DOHH2 (cell line): ENCODE results near the gene GPC6.

Experiments used
- EZH2phosphoT487 ChIP-seq: fragments of 200-600 bp; sonication (generic); IDR thresholded peaks from 2 replicates; pipeline ENCODE4 v1.6.1; 2017; ENCODE audit warnings: borderline replicate concordance, mild to moderate bottlenecking, antibody characterized with exemption, low read length, moderate library complexity, mixed read lengths
- TF ChIP-seq, protein P1 (sequence below): fragments of 200-600 bp; sonication (generic); IDR thresholded peaks from one replicate; pipeline ENCODE4 v1.5.1; 2014; ENCODE audit warnings: antibody characterized with exemption, mild to moderate bottlenecking, low read depth, low read length; ENCODE audit not compliant: poor library complexity, severe bottlenecking

DNA sequence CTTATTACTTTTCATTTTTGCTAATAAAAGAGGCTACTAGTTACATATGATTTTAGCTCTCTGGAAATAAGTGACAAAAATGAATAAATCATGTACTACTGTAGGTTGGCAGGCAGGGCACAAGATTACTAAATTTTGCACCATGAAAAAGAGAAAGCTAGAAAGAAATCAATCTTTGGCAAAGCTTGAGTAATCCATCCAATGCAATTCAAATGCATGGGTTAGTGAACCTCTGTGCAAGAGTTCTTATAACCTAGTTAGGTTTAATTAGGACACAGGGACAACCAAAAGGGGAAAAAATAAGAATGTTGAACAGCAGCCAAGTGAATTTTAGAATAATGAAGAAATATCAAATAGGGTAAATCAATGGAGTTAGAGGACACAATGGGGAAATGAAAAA lies 947.4 kb downstream of the GPC6 start:
- TF ChIP-seq, protein P1, sequence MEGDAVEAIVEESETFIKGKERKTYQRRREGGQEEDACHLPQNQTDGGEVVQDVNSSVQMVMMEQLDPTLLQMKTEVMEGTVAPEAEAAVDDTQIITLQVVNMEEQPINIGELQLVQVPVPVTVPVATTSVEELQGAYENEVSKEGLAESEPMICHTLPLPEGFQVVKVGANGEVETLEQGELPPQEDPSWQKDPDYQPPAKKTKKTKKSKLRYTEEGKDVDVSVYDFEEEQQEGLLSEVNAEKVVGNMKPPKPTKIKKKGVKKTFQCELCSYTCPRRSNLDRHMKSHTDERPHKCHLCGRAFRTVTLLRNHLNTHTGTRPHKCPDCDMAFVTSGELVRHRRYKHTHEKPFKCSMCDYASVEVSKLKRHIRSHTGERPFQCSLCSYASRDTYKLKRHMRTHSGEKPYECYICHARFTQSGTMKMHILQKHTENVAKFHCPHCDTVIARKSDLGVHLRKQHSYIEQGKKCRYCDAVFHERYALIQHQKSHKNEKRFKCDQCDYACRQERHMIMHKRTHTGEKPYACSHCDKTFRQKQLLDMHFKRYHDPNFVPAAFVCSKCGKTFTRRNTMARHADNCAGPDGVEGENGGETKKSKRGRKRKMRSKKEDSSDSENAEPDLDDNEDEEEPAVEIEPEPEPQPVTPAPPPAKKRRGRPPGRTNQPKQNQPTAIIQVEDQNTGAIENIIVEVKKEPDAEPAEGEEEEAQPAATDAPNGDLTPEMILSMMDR: no peak
- TF ChIP-seq EZH2phosphoT487: no peak
